Liver (tissue), 9 donors: ENCODE measurements around the gene PRODH. TPM values are rescaled to one million over a fixed set of nuclear protein-coding genes. Genes with fewer than 3 reads are reported as not detected.
"Not testable (repeated sequence)": the region's sequence is repeated elsewhere in the genome, so short reads cannot be mapped to it uniquely, and the experiment has no call there.

ENCODE experiments used
- DNase-seq: peaks from one replicate; pipeline ENCODE4 v3.0.0-alpha.2; 2017; ENCODE audit warnings: low spot score
- H3K27ac ChIP-seq, 2 donors: one replicate each; pipeline ENCODE4 v1.7.0; 2013; ENCODE audit warnings: inconsistent platforms in 2 of 2, low read length in 2 of 2, control low read depth in 1 of 2, low read depth in 1 of 2, mild to moderate bottlenecking in 1 of 2
- H3K27me3 ChIP-seq, 4 donors: one replicate each; pipeline versions ENCODE4 v1.6.1 to v1.7.0; 2013; ENCODE audit warnings: low read length in 3 of 4, inconsistent platforms in 1 of 4, mild to moderate bottlenecking in 1 of 4, moderate library complexity in 1 of 4; ENCODE audit not compliant: control insufficient read depth in 4 of 4, insufficient read depth in 4 of 4
- H3K36me3 ChIP-seq, 4 donors: one replicate each; pipeline versions ENCODE4 v1.6.1 to v1.7.0; 2013; ENCODE audit warnings: low read length in 3 of 4, mild to moderate bottlenecking in 3 of 4, low read depth in 1 of 4, moderate library complexity in 1 of 4; ENCODE audit not compliant: control insufficient read depth in 4 of 4, insufficient read depth in 3 of 4
- H3K4me1 ChIP-seq, 4 donors: one replicate each; pipeline versions ENCODE4 v1.6.1 to v1.7.0; 2013; ENCODE audit warnings: low read length in 3 of 4, mild to moderate bottlenecking in 3 of 4, moderate library complexity in 1 of 4; ENCODE audit not compliant: control insufficient read depth in 4 of 4, insufficient read depth in 4 of 4
- H3K4me3 ChIP-seq, 3 donors: one replicate each; pipeline versions ENCODE4 v1.6.1 to v1.7.0; 2013; ENCODE audit warnings: low read length in 3 of 3, control low read depth in 1 of 3, low read depth in 1 of 3, mild to moderate bottlenecking in 1 of 3
- H3K9ac ChIP-seq, 2 donors: one replicate each; pipeline ENCODE4 v1.7.0; 2013; ENCODE audit warnings: low read length in 2 of 2, mild to moderate bottlenecking in 2 of 2, moderate library complexity in 2 of 2, control low read depth in 1 of 2, low read depth in 1 of 2
- H3K9me3 ChIP-seq, 4 donors: one replicate each; pipeline versions ENCODE4 v1.6.1 to v1.7.0; 2013; ENCODE audit warnings: low read length in 3 of 4; ENCODE audit not compliant: control insufficient read depth in 4 of 4
- FOXA2 ChIP-seq: IDR thresholded peaks from 2 replicates; pipeline ENCODE4 v1.6.1; 2016; ENCODE audit warnings: antibody characterized with exemption
- GABPA ChIP-seq, 2 donors: IDR thresholded peaks in 1 of 2; conservative IDR thresholded peaks in 1 of 2; 2 replicates each; pipeline ENCODE4 v1.6.1; 2016; ENCODE audit warnings: antibody characterized with exemption in 2 of 2, mild to moderate bottlenecking in 1 of 2, moderate library complexity in 1 of 2
- RAD21 ChIP-seq, 2 donors: IDR thresholded peaks; 2 replicates each; pipeline ENCODE4 v1.6.1; 2016; ENCODE audit warnings: antibody characterized with exemption in 2 of 2, mild to moderate bottlenecking in 2 of 2
- SP1 ChIP-seq: IDR thresholded peaks from 2 replicates; pipeline ENCODE4 v1.6.1; 2018; ENCODE audit warnings: antibody characterized with exemption, mild to moderate bottlenecking
- YY1 ChIP-seq: IDR thresholded peaks from 2 replicates; pipeline ENCODE4 v1.6.1; 2016; ENCODE audit warnings: antibody characterized with exemption, mild to moderate bottlenecking
- WGBS: extraction: QIAGEN DNeasy Blood & Tissue Kit; methylation state at CpG from one replicate; pipeline ENCODE4 v1.1.7; 2013; 5-methylcytosine and 5-hydroxymethylcytosine counted together
- polyA plus RNA-seq, 2 donors: library from polyadenylated mRNA; stranded (reverse) in 1 of 2; unstranded in 1 of 2; fragments of 200-250 nt in 1 of 2; fragments of >200 nt in 1 of 2; fragmentation: Nextera tagmentation in 1 of 2; extraction: Ambion mirVana in 1 of 2; gene quantifications; one replicate each; pipeline versions ENCODE4 v1.2.1 to v1.2.3, GENCODE V29; 2013 to 2015
- total RNA-seq, 2 donors: library from RNA; depleted of rRNA; stranded (reverse); fragments of >200 nt; gene quantifications; one replicate each; pipeline ENCODE4 v1.2.3, GENCODE V29; 2014
- TF ChIP-seq, protein P1 (sequence below): IDR thresholded peaks from 2 replicates; pipeline ENCODE4 v1.6.1; 2016; ENCODE audit warnings: antibody characterized with exemption
- TF ChIP-seq, protein P2 (sequence below): IDR thresholded peaks from 2 replicates; pipeline ENCODE4 v1.6.1; 2016; ENCODE audit warnings: antibody characterized with exemption, mild to moderate bottlenecking
- TF ChIP-seq, protein P3 (sequence below): fragments of 150-350 bp; IDR thresholded peaks from 2 replicates; pipeline ENCODE4 v1.5.1; 2017; ENCODE audit warnings: improper control_type of control experiment, low read depth, low read length; ENCODE audit not compliant: missing input control
- donor health status: healthy.
- donor health status: healthy.
- donor health status: healthy.
- donor health status: healthy.
- donor health status: healthy.

Gene PRODH
- total and polyA plus RNA-seq, 4 donors, result 1.2 to 4.1 (median 1.6) TPM; not detected in 1

DNA sequence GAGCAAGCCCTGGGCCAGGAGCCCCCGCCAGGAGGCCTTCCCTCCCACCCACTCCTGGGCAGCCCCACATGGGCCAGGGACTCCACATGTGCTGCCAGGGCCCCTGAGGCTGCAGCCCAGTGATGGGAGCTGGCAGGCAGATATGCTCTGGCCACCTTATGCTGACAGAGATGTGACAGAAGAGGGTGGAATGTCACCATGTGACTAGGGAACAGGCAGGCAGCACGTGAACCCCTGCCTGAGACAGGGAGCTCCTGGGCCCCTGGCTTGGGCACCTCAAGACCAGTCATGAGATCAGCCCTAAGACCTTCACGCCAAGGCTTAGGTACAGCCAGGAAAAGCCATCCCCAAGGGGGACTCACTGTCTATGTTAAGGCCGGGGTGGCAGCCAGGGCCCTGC, 9.1 kb downstream of the PRODH start:
- no peak for DNase-seq
- H3K9ac ChIP-seq, result no peak overlapping the region
- no peak overlapping the region for H3K4me3 ChIP-seq
- no peak for TF ChIP-seq SP1
- H3K27me3 ChIP-seq, result no peaks in the 10 kb centered on the region
- no peaks in the 10 kb centered on the region for H3K9me3 ChIP-seq
- H3K27ac ChIP-seq, result no peak overlapping the region
- no CpG with 5 or more reads among the region's 4 CpGs for WGBS
- no peaks in the 10 kb centered on the region for H3K4me1 ChIP-seq
- H3K36me3 ChIP-seq, result no peaks in the 10 kb centered on the region

DNA sequence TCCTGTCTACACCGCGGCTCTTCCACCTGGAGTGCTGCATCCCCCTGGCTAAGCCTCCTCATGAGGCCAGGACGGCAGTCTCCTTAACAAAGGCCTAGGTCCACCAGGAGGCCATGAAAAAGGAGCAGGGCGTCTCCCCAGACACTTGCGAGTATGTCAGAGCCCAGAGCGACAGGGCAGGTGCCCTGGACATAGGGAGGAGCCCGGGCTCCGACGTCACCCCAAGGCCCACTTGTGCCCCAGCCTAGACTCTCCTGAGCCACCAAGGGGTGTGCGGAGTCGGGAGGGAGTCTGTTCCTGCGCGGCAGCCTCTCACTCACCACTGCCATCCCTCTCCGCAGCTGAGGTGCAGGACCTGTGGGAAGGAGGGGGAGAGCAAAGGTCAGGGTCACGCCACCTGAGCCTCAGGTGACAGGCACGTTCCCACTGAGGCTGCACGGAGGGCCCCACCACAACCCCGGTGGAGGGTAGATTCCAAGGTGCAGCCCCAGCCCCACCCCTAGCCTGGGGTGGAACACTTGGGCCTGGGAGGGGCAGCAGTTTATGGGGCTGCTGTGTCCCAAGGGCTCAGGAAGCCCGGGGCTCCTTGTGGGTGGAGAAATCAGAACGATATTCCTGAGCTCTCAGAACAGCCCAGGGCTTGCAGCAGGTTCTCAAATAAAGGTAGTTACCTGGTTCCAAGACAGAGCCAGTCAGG, 10.6 kb downstream of the PRODH start:
- no peak for TF ChIP-seq FOXA2
- TF ChIP-seq, protein P1, sequence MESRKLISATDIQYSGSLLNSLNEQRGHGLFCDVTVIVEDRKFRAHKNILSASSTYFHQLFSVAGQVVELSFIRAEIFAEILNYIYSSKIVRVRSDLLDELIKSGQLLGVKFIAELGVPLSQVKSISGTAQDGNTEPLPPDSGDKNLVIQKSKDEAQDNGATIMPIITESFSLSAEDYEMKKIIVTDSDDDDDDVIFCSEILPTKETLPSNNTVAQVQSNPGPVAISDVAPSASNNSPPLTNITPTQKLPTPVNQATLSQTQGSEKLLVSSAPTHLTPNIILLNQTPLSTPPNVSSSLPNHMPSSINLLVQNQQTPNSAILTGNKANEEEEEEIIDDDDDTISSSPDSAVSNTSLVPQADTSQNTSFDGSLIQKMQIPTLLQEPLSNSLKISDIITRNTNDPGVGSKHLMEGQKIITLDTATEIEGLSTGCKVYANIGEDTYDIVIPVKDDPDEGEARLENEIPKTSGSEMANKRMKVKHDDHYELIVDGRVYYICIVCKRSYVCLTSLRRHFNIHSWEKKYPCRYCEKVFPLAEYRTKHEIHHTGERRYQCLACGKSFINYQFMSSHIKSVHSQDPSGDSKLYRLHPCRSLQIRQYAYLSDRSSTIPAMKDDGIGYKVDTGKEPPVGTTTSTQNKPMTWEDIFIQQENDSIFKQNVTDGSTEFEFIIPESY, result no peak
- no peak for TF ChIP-seq GABPA (IDR thresholded peaks at IDR 0.05 in 1 of 2, conservative IDR thresholded peaks at IDR 0.05 in 1 of 2)
- TF ChIP-seq RAD21 (IDR thresholded peaks at IDR 0.05), result no peak
- TF ChIP-seq, protein P2, sequence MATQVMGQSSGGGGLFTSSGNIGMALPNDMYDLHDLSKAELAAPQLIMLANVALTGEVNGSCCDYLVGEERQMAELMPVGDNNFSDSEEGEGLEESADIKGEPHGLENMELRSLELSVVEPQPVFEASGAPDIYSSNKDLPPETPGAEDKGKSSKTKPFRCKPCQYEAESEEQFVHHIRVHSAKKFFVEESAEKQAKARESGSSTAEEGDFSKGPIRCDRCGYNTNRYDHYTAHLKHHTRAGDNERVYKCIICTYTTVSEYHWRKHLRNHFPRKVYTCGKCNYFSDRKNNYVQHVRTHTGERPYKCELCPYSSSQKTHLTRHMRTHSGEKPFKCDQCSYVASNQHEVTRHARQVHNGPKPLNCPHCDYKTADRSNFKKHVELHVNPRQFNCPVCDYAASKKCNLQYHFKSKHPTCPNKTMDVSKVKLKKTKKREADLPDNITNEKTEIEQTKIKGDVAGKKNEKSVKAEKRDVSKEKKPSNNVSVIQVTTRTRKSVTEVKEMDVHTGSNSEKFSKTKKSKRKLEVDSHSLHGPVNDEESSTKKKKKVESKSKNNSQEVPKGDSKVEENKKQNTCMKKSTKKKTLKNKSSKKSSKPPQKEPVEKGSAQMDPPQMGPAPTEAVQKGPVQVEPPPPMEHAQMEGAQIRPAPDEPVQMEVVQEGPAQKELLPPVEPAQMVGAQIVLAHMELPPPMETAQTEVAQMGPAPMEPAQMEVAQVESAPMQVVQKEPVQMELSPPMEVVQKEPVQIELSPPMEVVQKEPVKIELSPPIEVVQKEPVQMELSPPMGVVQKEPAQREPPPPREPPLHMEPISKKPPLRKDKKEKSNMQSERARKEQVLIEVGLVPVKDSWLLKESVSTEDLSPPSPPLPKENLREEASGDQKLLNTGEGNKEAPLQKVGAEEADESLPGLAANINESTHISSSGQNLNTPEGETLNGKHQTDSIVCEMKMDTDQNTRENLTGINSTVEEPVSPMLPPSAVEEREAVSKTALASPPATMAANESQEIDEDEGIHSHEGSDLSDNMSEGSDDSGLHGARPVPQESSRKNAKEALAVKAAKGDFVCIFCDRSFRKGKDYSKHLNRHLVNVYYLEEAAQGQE, result no peak
- TF ChIP-seq YY1, result no peak
- TF ChIP-seq, protein P3, sequence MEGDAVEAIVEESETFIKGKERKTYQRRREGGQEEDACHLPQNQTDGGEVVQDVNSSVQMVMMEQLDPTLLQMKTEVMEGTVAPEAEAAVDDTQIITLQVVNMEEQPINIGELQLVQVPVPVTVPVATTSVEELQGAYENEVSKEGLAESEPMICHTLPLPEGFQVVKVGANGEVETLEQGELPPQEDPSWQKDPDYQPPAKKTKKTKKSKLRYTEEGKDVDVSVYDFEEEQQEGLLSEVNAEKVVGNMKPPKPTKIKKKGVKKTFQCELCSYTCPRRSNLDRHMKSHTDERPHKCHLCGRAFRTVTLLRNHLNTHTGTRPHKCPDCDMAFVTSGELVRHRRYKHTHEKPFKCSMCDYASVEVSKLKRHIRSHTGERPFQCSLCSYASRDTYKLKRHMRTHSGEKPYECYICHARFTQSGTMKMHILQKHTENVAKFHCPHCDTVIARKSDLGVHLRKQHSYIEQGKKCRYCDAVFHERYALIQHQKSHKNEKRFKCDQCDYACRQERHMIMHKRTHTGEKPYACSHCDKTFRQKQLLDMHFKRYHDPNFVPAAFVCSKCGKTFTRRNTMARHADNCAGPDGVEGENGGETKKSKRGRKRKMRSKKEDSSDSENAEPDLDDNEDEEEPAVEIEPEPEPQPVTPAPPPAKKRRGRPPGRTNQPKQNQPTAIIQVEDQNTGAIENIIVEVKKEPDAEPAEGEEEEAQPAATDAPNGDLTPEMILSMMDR, result no peak
- no peaks in the 10 kb centered on the region for H3K27me3 ChIP-seq
- H3K9me3 ChIP-seq, result no peaks in the 10 kb centered on the region
- H3K9ac ChIP-seq, result no peak overlapping the region
- no peaks in the 10 kb centered on the region for H3K36me3 ChIP-seq
- no peaks in the 10 kb centered on the region for H3K4me1 ChIP-seq
- DNase-seq, result no peak
- H3K27ac ChIP-seq, result no peak overlapping the region
- WGBS, result no CpG with 5 or more reads among the region's 20 CpGs
- no peak overlapping the region for H3K4me3 ChIP-seq

DNA sequence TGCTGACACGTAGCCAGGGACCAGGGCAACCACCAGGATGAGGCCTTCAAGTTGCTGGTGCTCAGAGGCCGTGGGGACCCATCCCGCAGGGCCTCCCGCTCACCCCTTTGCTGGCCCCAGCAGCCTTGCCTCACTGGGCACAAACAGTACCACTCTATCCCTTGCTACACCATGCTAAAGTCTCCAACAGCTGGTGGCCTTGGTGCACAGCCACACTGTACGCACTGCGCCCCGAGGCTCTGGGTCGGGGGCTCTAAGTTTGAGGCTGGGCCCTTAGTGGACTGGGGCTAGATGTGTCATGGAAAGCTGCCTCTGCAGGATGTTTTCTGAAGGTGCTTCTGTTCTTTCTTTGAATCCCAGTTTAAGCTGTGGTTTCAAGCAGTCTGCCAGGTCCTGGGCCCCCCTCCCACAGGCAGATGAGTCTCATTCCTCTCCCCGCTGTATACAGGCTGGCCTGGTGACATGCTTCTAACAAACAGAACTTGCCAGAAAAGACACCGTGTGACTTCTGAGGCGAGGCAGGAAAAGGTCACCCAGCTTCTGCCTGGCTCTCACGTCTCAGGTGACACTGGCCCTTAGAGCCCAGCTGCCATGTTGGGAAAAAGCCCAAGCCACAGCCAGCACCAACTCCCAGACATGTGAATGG, 15.7 kb downstream of the PRODH start:
- not testable (repeated sequence) for H3K36me3 ChIP-seq, H3K9me3 ChIP-seq, H3K27ac ChIP-seq, H3K4me3 ChIP-seq, DNase-seq, H3K27me3 ChIP-seq, H3K9ac ChIP-seq, H3K4me1 ChIP-seq
- 81% methylated on average over 3 of the region's 12 CpGs for WGBS

DNA sequence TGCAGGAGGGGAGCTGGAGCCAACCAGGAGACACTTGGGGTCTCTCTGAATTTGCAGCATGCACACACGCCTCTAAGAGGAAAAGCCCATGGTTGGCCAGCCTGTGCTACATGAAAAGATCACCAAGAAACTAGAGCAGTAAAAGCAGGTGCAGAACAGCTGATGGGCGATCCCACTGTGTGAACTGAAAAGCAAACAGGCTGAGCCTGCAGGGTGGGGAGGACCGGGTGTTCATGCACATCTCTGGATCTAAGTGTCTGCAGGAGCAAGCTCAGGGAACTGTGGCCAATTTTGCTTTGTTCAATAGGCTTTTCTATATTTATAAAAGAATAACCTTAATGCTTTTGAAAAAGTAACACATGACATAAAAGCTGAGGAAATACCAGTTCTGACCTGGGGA, 18.3 kb downstream of the PRODH start:
- H3K4me3 ChIP-seq, DNase-seq, H3K4me1 ChIP-seq, H3K36me3 ChIP-seq, H3K27me3 ChIP-seq, H3K27ac ChIP-seq, H3K9ac ChIP-seq, H3K9me3 ChIP-seq: not testable (repeated sequence)
- 50% methylated on average over 1 of the region's 3 CpGs for WGBS

DNA sequence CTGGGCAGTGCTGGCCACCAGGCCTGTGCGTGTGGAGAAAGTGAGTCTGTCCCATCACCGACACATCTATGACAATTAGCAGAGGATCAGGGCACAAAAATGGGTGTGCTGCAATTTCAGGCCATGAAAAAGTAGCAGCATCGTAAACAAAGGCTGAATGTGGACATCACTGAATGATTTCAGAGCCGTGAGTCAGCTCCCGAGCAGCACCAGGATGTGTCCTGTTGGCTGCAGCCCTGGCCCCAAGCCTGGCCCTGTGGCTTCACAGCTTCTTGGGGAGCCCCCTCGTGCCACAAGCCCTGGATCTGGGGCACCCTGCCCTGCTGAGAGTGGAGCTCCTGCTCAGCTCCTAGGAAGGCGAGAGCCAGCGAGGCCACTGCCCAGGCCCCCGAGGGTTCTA, 20.5 kb downstream of the PRODH start:
- not testable (repeated sequence) for H3K27me3 ChIP-seq, H3K4me1 ChIP-seq, H3K4me3 ChIP-seq, H3K9me3 ChIP-seq, H3K27ac ChIP-seq, H3K9ac ChIP-seq, DNase-seq, H3K36me3 ChIP-seq
- WGBS, result no CpG with 5 or more reads among the region's 9 CpGs
